Measurements from ENCODE around the gene BOD1L1. TPM values are rescaled to one million over a fixed set of nuclear protein-coding genes. Genes with fewer than 3 reads are reported as not detected.

Gene BOD1L1
- total RNA-seq (2014; rRNA removed; shearing (Covaris generic)), result 51.5 and 60.4 TPM in 2 replicates

GRCh38 chr4:13627606-13628311, at the start of gene BOD1L1:
Gene BOD1L1 (minus strand): TSS chr4:13627725. CDS start chr4:13627587, 138 bp downstream.

GRCh38 chr4:13543839-13544605, 83.5 kb downstream of the BOD1L1 start, which contains the start of gene NKX3-2:
Gene NKX3-2 (minus strand): TSS chr4:13544508. CDS start chr4:13544414, 94 bp downstream.

Small RNA genes within 50 kb of the gene (small RNA-seq; reads per million reads assigned to genes)
- gene MIR5091, result not detected

Other genes starting within 250 kb of the BOD1L1 start
- gene RAB28, start 143.4 kb downstream of the BOD1L1 start, total RNA-seq (2014; rRNA removed; shearing (Covaris generic)), result 12.8 and 19.2 TPM in 2 replicates
- gene NKX3-2, start 83.2 kb downstream of the BOD1L1 start, total RNA-seq (2014; rRNA removed; shearing (Covaris generic)), result 0.53 and 0.74 TPM in 2 replicates

Data from A375 (cell line).